Thoracic aorta (tissue), 2 donors: Measurements from ENCODE around the gene SYK. TPM values are rescaled to one million over a fixed set of nuclear protein-coding genes. Genes with fewer than 3 reads are reported as not detected.

Experiments
- ATAC-seq: fragments of 150-250 bp; one replicate; pipeline ENCODE4 v1.8.0; 2017; ENCODE audit warnings: low read depth; ENCODE audit not compliant: insufficient number of reproducible peaks, low FRiP score
- DNase-seq: peaks from one replicate; pipeline ENCODE4 v3.0.0-alpha.2; 2020; ENCODE audit warnings: low spot score
- H3K27ac ChIP-seq, 2 donors: fragments of 200-600 bp; sonication (generic); 1 replicate in 1 of 2; 2 replicates in 1 of 2; pipeline ENCODE4 v1.5.1; 2016; ENCODE audit warnings: mild to moderate bottlenecking in 2 of 2, moderate library complexity in 2 of 2
- H3K27me3 ChIP-seq: fragments of 200-600 bp; sonication (generic); replicated peaks from 2 replicates; pipeline ENCODE4 v1.6.0; 2016; ENCODE audit warnings: mild to moderate bottlenecking; ENCODE audit not compliant: insufficient read depth
- H3K36me3 ChIP-seq: fragments of 200-600 bp; sonication (generic); one replicate; pipeline ENCODE4 v1.5.1; 2016
- H3K4me1 ChIP-seq, 2 donors: fragments of 200-600 bp; sonication (generic); 1 replicate in 1 of 2; 2 replicates in 1 of 2; pipeline versions ENCODE4 v1.5.1 to v1.6.0; 2016; ENCODE audit warnings: low read depth in 2 of 2, mild to moderate bottlenecking in 1 of 2; ENCODE audit not compliant: control insufficient read depth in 1 of 2
- H3K4me3 ChIP-seq: fragments of 200-600 bp; sonication (generic); 2 replicates; pipeline ENCODE4 v1.5.1; 2016; ENCODE audit warnings: mild to moderate bottlenecking
- H3K9me3 ChIP-seq: fragments of 200-600 bp; sonication (generic); 2 replicates; pipeline ENCODE4 v1.5.1; 2016
- CTCF ChIP-seq: fragments of 200-600 bp; sonication (generic); IDR thresholded peaks from one replicate; pipeline ENCODE4 v1.5.1; 2019; ENCODE audit warnings: antibody characterized with exemption
- total RNA-seq, 2 donors: library from RNA; depleted of rRNA; stranded (reverse); fragments of >200 nt; gene quantifications; one replicate each; pipeline versions ENCODE4 v1.1.0 to v1.2.3, GENCODE V29; 2016

SYK gene
- total RNA-seq, 2 donors from 2014 or later: 18.1 to 23.3 TPM

GRCh38 chr9:90905822-90906221, 104.2 kb downstream of the SYK start:
- no peak for DNase-seq
- H3K9me3 ChIP-seq: no peaks in the 10 kb centered on the region
- no peaks in the 10 kb centered on the region for H3K4me1 ChIP-seq
- H3K36me3 ChIP-seq: no peaks in the 10 kb centered on the region
- no peak for TF ChIP-seq CTCF
- no peak for ATAC-seq
- H3K27ac ChIP-seq: no peak overlapping the region
- H3K27me3 ChIP-seq: no peaks in the 10 kb centered on the region
- no peak overlapping the region for H3K4me3 ChIP-seq

GRCh38 chr9:90906316-90907055, 104.9 kb downstream of the SYK start:
- no peak for ATAC-seq
- H3K4me1 ChIP-seq: no peaks in the 10 kb centered on the region
- no peak overlapping the region for H3K4me3 ChIP-seq
- DNase-seq: no peak
- no peaks in the 10 kb centered on the region for H3K27me3 ChIP-seq
- no peak for TF ChIP-seq CTCF
- no peaks in the 10 kb centered on the region for H3K36me3 ChIP-seq
- H3K9me3 ChIP-seq: no peaks in the 10 kb centered on the region
- H3K27ac ChIP-seq: no peak overlapping the region

- Histone ChIP-seq H3K36me3 (no peaks in the 10 kb centered on the region), H3K4me1 (no peaks in the 10 kb centered on the region), H3K27me3 (no peaks in the 10 kb centered on the region), H3K27ac (no peak overlapping the region), H3K4me3 (no peak overlapping the region), H3K9me3 (no peaks in the 10 kb centered on the region)
- TF ChIP-seq CTCF: no peak
- ATAC-seq: no peak
- no peak for DNase-seq
Measured at GRCh38 chr9:90907056-90907445, 105.4 kb downstream of the SYK start.

GRCh38 chr9:90907790-90908189, 106.2 kb downstream of the SYK start:
- ATAC-seq: no peak
- H3K4me3 ChIP-seq: no peak overlapping the region
- H3K27me3 ChIP-seq: no peaks in the 10 kb centered on the region
- H3K9me3 ChIP-seq: no peaks in the 10 kb centered on the region
- no peak for DNase-seq
- H3K4me1 ChIP-seq: no peaks in the 10 kb centered on the region
- no peak overlapping the region for H3K27ac ChIP-seq
- TF ChIP-seq CTCF: no peak
- H3K36me3 ChIP-seq: no peaks in the 10 kb centered on the region

GRCh38 chr9:90909225-90909624, 107.6 kb downstream of the SYK start:
- no peaks in the 10 kb centered on the region for H3K36me3 ChIP-seq
- no peaks in the 10 kb centered on the region for H3K4me1 ChIP-seq
- H3K27me3 ChIP-seq: no peaks in the 10 kb centered on the region
- no peak for DNase-seq
- no peak for TF ChIP-seq CTCF
- no peaks in the 10 kb centered on the region for H3K9me3 ChIP-seq
- no peak overlapping the region for H3K4me3 ChIP-seq
- no peak overlapping the region for H3K27ac ChIP-seq
- no peak for ATAC-seq
